Measurements from ENCODE around the gene SLCO4A1. TPM values are rescaled to one million over a fixed set of nuclear protein-coding genes. Genes with fewer than 3 reads are reported as not detected.

SLCO4A1 gene
- total and polyA plus RNA-seq, 9 of the 15 experiments (the other 6 are each of a cell fraction or from before 2014, with no cell fraction given): 1.6 to 21.9 (median 12.8) TPM

DNA sequence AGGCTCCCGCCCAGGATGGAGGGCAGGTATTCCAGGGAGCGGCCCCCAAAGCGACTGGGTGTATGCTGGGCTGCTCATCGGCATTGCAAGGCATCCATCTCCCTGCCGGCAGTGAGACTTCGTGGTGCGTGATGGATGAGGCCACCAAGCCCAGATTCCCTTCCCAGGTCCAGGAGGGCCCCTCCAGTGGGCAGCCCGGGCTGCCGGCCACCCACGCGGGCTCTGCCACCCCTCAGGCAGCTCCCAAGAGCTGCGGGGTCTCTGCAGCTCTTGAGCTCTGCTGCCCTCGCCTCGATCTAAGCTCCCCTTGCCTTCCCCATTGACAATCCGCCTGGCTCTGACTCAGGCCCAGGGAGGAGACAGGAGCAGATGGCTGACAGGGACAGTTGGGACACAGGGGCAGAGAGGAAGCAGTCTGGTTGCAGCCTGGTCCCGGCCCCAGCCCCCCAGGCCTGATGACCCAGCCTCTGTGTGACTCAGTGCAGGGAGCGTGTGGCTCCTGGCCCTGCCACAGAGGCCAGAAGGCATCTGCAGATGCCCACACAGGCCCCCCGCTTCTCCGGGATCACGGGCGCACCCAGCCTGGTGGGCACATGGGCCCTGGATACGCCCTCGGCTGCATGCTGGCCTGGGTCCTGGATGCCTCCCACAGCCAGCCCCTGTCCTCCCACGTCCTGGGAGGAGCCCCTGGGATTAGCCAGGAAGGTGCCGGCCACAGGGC, 33.0 kb downstream of the SLCO4A1 start:
- no peak for TF ChIP-seq ZNF12 (CRISPR knock-in tag; IDR thresholded peaks at IDR 0.05)
- 0 out of 2 replicates have a peak, but pooled peaks have one; percentile 9 for TF ChIP-seq POLR2G (IDR thresholded peaks at IDR 0.05; ENCODE audit: low read depth, low read length)
- Histone ChIP-seq H4K20me1 (replicated peaks; ENCODE audit: control insufficient read depth, insufficient read depth, low read length) (no peaks in the 10 kb centered on the region), H3K9me1 (ENCODE audit: control insufficient read depth, insufficient read depth, low read length) (no peaks in the 10 kb centered on the region), H3K4me1 (replicated peaks in 1 of 2; ENCODE audit: control insufficient read depth in 2 of 2, insufficient read depth in 2 of 2, low read length in 2 of 2) (peaks cover 0 to 21% of the 10 kb centered on the region in 2 experiments; a peak in 1 of 5 replicates), H3K27me3 (ENCODE audit: control insufficient read depth in 2 of 2, insufficient read depth in 2 of 2, low read length in 2 of 2) (peaks cover 21 to 51% of the 10 kb centered on the region in 2 experiments; a peak in 4 of 5 replicates), H3K27ac (ENCODE audit: extremely low read depth, low read depth, low read length) (no peak overlapping the region), H3K4me2 (ENCODE audit: insufficient read depth, low read length) (no peak overlapping the region), H3K9ac (ENCODE audit: insufficient read depth in 1 of 2, low read depth in 2 of 2, low read length in 2 of 2) (peak overlapping the region in 1 of 2 experiments; percentile 42; a peak in 1 of 4 replicates), H3K79me2 (ENCODE audit: control insufficient read depth, insufficient read depth, low read length) (no peaks in the 10 kb centered on the region), H2AFZ (ENCODE audit: low read depth, low read length) (no peak overlapping the region), H3K4me3 (no peak overlapping the region), H3K36me3 (ENCODE audit: control insufficient read depth, insufficient read depth, low read length) (peaks cover 10% of the 10 kb centered on the region; the same call in 2 of the 3 replicates), H3K9me3 (replicated peaks; ENCODE audit: control insufficient read depth, insufficient read depth, low read depth, low read length) (0 out of 2 replicates have a peak, but pooled peaks cover 2% of the 10 kb centered on the region)
- ATAC-seq: no peak
- no peak for FAIRE-seq
- in situ Hi-C loops (cut with MboI): no loop called here
- intact Hi-C loops (cut with micrococcal nuclease): no loop called here
- 32% methylated on average over 25 of the region's 25 CpGs for whole genome bisulfite sequencing (ENCODE audit: insufficient coverage, low coverage, missing lambda C conversion rate)
- BruUV-seq (replicated peaks): no TSS peak
- ChIA-PET POLR2A (interaction anchor here (1.6 kb wide), 1 partner anchor 11 kb away, joined by 6 read pairs; no protein-coding TSS in a partner anchor), CTCF (ENCODE audit: low intra/inter-chr PET ratio) (no interaction called here)
- DNase-seq (ENCODE audit: extremely low read depth in 1 of 4, low spot score in 3 of 4): no peak

- Histone ChIP-seq H3K27me3 (ENCODE audit: control insufficient read depth in 2 of 2, insufficient read depth in 2 of 2, low read length in 2 of 2) (peaks cover 23 to 53% of the 10 kb centered on the region in 2 experiments; a peak in 4 of 5 replicates), H3K36me3 (ENCODE audit: control insufficient read depth, insufficient read depth, low read length) (peaks cover 5% of the 10 kb centered on the region; the same call in 2 of the 3 replicates), H3K9me1 (ENCODE audit: control insufficient read depth, insufficient read depth, low read length) (no peaks in the 10 kb centered on the region), H3K79me2 (ENCODE audit: control insufficient read depth, insufficient read depth, low read length) (no peaks in the 10 kb centered on the region), H3K27ac (ENCODE audit: extremely low read depth, low read depth, low read length) (no peak overlapping the region), H3K4me1 (replicated peaks in 1 of 2; ENCODE audit: control insufficient read depth in 2 of 2, insufficient read depth in 2 of 2, low read length in 2 of 2) (peaks cover 0 to 16% of the 10 kb centered on the region in 2 experiments; a peak in 1 of 5 replicates), H3K9ac (ENCODE audit: insufficient read depth in 1 of 2, low read depth in 2 of 2, low read length in 2 of 2) (peak overlapping the region in 1 of 2 experiments; percentile 42; a peak in 1 of 4 replicates), H4K20me1 (replicated peaks; ENCODE audit: control insufficient read depth, insufficient read depth, low read length) (no peaks in the 10 kb centered on the region), H3K4me3 (no peak overlapping the region), H2AFZ (ENCODE audit: low read depth, low read length) (no peak overlapping the region), H3K9me3 (replicated peaks; ENCODE audit: control insufficient read depth, insufficient read depth, low read depth, low read length) (0 out of 2 replicates have a peak, but pooled peaks cover 2% of the 10 kb centered on the region), H3K4me2 (ENCODE audit: insufficient read depth, low read length) (no peak overlapping the region)
- ATAC-seq: no peak
- ChIA-PET CTCF (ENCODE audit: low intra/inter-chr PET ratio) (no interaction called here), POLR2A (no interaction called here)
- in situ Hi-C loops (cut with MboI) (no loop called here), intact Hi-C loops (cut with micrococcal nuclease) (no loop called here)
- FAIRE-seq: no peak
- no peak for DNase-seq (ENCODE audit: extremely low read depth in 1 of 4, low spot score in 3 of 4)
- BruUV-seq (replicated peaks): no TSS peak
- TF ChIP-seq SPI1 (IDR thresholded peaks at IDR 0.05; ENCODE audit: borderline replicate concordance, low read depth, low read length) (0 out of 2 replicates have a peak, but pooled peaks have one; percentile 14), ZNF324 (CRISPR knock-in tag; IDR thresholded peaks at IDR 0.05) (no peak), HOXB6 (CRISPR knock-in tag; IDR thresholded peaks at IDR 0.05; ENCODE audit: borderline replicate concordance) (no peak), BRCA1 (IDR thresholded peaks at IDR 0.05) (no peak), BRCA1 (CRISPR knock-in tag; IDR thresholded peaks at IDR 0.05) (no peak)
- WGBS (ENCODE audit: insufficient coverage, low coverage, missing lambda C conversion rate): 15% methylated on average over 14 of the region's 14 CpGs
These were observed 33.6 kb downstream of the SLCO4A1 start for GRCh38 chr20:62675877-62676260.

Measured in K562 (cell line).